ENCODE data around the gene GPR89B.
"Not testable (repeated sequence)": the region's sequence is repeated elsewhere in the genome, so short reads cannot be mapped to it uniquely, and the experiment has no call there.

GPR89B gene

GRCh38 chr1:147928236-147929132, at the start of gene GPR89B:
Gene GPR89B, plus strand, starts transcription at chr1:147928420. Its CDS starts 117 bp downstream, at chr1:147928537.
- DNase-seq (ENCODE audit: low spot score), result peak; percentile 86

GRCh38 chr1:147879911-147880310, 48.3 kb upstream of the GPR89B start:
- no peak for DNase-seq (ENCODE audit: low spot score)

- no peak for DNase-seq (ENCODE audit: low spot score)
Observed at GRCh38 chr1:147882535-147882934, 45.7 kb upstream of the GPR89B start.

GRCh38 chr1:147890177-147890790, 37.9 kb upstream of the GPR89B start:
- DNase-seq (ENCODE audit: low spot score), result peak; percentile 74

GRCh38 chr1:147891088-147891487, 37.1 kb upstream of the GPR89B start:
- no peak for DNase-seq (ENCODE audit: low spot score)

- DNase-seq (ENCODE audit: low spot score), result no peak
Observed at GRCh38 chr1:147892216-147892615, 36.0 kb upstream of the GPR89B start.

GRCh38 chr1:147892731-147893214, 35.4 kb upstream of the GPR89B start:
- peak; percentile 75 for DNase-seq (ENCODE audit: low spot score)

- no peak for DNase-seq (ENCODE audit: low spot score)
Observed at GRCh38 chr1:147895123-147895522, 33.1 kb upstream of the GPR89B start.

- DNase-seq (ENCODE audit: low spot score), result peak; percentile 36
Observed at GRCh38 chr1:147897029-147897752, 31.0 kb upstream of the GPR89B start.

- DNase-seq (ENCODE audit: low spot score), result no peak
Observed at GRCh38 chr1:147897789-147898188, 30.4 kb upstream of the GPR89B start.

GRCh38 chr1:147902253-147902845, 25.9 kb upstream of the GPR89B start, which contains the start of gene GJA8:
Gene GJA8, plus strand, starts transcription at chr1:147902795. Its CDS starts 5,161 bp downstream, at chr1:147907956.
- no peak for DNase-seq (ENCODE audit: low spot score)

- no peak for DNase-seq (ENCODE audit: low spot score)
Observed at GRCh38 chr1:147904726-147905125, 23.5 kb upstream of the GPR89B start.

GRCh38 chr1:147907786-147908509, 20.3 kb upstream of the GPR89B start:
- DNase-seq (ENCODE audit: low spot score), result no peak

GRCh38 chr1:147912553-147912952, 15.7 kb upstream of the GPR89B start:
- DNase-seq (ENCODE audit: low spot score), result no peak

- no peak for DNase-seq (ENCODE audit: low spot score)
Observed at GRCh38 chr1:147913362-147913942, 14.8 kb upstream of the GPR89B start.

- DNase-seq (ENCODE audit: low spot score), result no peak
Observed at GRCh38 chr1:147919896-147920295, 8.3 kb upstream of the GPR89B start.

GRCh38 chr1:147924813-147925212, 3.4 kb upstream of the GPR89B start:
- DNase-seq (ENCODE audit: low spot score), result no peak

- DNase-seq (ENCODE audit: low spot score), result not testable (repeated sequence)
Observed at GRCh38 chr1:147927215-147927614, 1.0 kb upstream of the GPR89B start.

GRCh38 chr1:147927689-147928088, 531 bp upstream of the GPR89B start:
- not testable (repeated sequence) for DNase-seq (ENCODE audit: low spot score)

GRCh38 chr1:147931137-147931536, 2.9 kb downstream of the GPR89B start:
- not testable (repeated sequence) for DNase-seq (ENCODE audit: low spot score)

- DNase-seq (ENCODE audit: low spot score), result not testable (repeated sequence)
Observed at GRCh38 chr1:147935296-147935695, 7.1 kb downstream of the GPR89B start.
